Heart right ventricle (tissue), 16 donors: ENCODE results near the gene IL5. TPM values are rescaled to one million over a fixed set of nuclear protein-coding genes. Genes with fewer than 3 reads are reported as not detected.

Experiments used
- ATAC-seq, 8 donors: fragments of 200-7000 bp; cut with Tn5 transposase; one replicate each; pipeline ENCODE4 v1.9.1; 2020; ENCODE audit warnings: mild to moderate bottlenecking in 8 of 8, moderate library complexity in 8 of 8, moderate number of reproducible peaks in 1 of 8
- DNase-seq, 2 donors: peaks; one replicate each; pipeline ENCODE4 v3.0.0-alpha.2; 2020
- H3K27ac ChIP-seq, 10 donors: fragments of 200-600 bp; sonication (generic) in 2 of 10; one replicate each; pipeline versions ENCODE4 v1.5.0 to v1.8.0; 2020 to 2022; ENCODE audit warnings: mild to moderate bottlenecking in 3 of 10
- H3K27me3 ChIP-seq, 7 donors: fragments of 200-600 bp; one replicate each; pipeline ENCODE4 v1.8.0; 2021 to 2022; ENCODE audit warnings: mild to moderate bottlenecking in 2 of 7
- H3K36me3 ChIP-seq, 9 donors: fragments of 200-600 bp; sonication (generic) in 1 of 9; one replicate each; pipeline versions ENCODE4 v1.5.0 to v1.8.0; 2020 to 2022; ENCODE audit warnings: mild to moderate bottlenecking in 2 of 9
- H3K4me1 ChIP-seq, 9 donors: fragments of 200-600 bp; sonication (generic) in 1 of 9; one replicate each; pipeline versions ENCODE4 v1.5.0 to v1.8.0; 2020 to 2022; ENCODE audit warnings: mild to moderate bottlenecking in 4 of 9
- H3K4me3 ChIP-seq, 10 donors: fragments of 200-600 bp; sonication (generic) in 2 of 10; one replicate each; pipeline versions ENCODE4 v1.5.0 to v1.8.0; 2020 to 2022; ENCODE audit warnings: mild to moderate bottlenecking in 7 of 10, moderate library complexity in 2 of 10
- H3K9me3 ChIP-seq, 11 donors: fragments of 200-600 bp in 10 of 11; sonication (generic) in 2 of 11; one replicate each; pipeline versions ENCODE4 v1.5.0 to v1.8.0; 2013 to 2022; ENCODE audit warnings: mild to moderate bottlenecking in 2 of 11, control low read depth in 1 of 11, moderate library complexity in 1 of 11
- CTCF ChIP-seq, 9 donors: fragments of 200-600 bp; sonication (generic) in 2 of 9; IDR thresholded peaks; one replicate each; pipeline versions ENCODE4 v1.5.0 to v1.8.0; 2021 to 2022; ENCODE audit warnings: antibody characterized with exemption in 9 of 9, mild to moderate bottlenecking in 5 of 9, moderate library complexity in 1 of 9
- WGBS, 2 donors: extraction: QIAGEN DNeasy Blood & Tissue Kit; methylation state at CpG; one replicate each; pipeline ENCODE4 v1.1.7; 2013; ENCODE audit warnings: inconsistent platforms in 1 of 2; 5-methylcytosine and 5-hydroxymethylcytosine counted together
- intact Hi-C, 10 donors: fragments of 100-400 bp; cut with DNase I; formaldehyde crosslinking; loops; one replicate each; pipeline versions ENCODE4 v1.11.1 to v1.14.2; 2022
- long read RNA-seq, 3 donors: library from polyadenylated mRNA; unstranded; transcript quantifications; one replicate each; pipeline ENCODE4 v2.0.0, GENCODE V29; 2020 to 2021
- polyA plus RNA-seq, 2 donors: library from polyadenylated mRNA; stranded (reverse); fragments of 200-250 nt; gene quantifications; one replicate each; pipeline ENCODE4 v1.2.3, GENCODE V29; 2013
- total RNA-seq, 10 donors: library from RNA; stranded (reverse); fragmentation: NEBNext Ultra II Directional in 3 of 10; extraction: Animal tissue kit (Norgen Biotek cat#: 25700) in 3 of 10; gene quantifications; one replicate each; pipeline versions ENCODE4 v1.2.1 to v1.2.4, GENCODE V29; 2021 to 2023
- donor health status: Arrhythmogenic right ventricular cardiomyopathy.
- donor health status: ischemic (EF 13 %, LVEDD 7.1; RV severe dilation, severe dysfunction).
- donor health status: healthy with polysubstance abuse.
- donor health status: DM: no; HTN: yes; CAD: no.
- donor health status: DM: no; HTN: no; CAD: no.
- donor health status: ischemic (EF 25% LVEDD 6.9; RV normal size, moderate dysfunction).
- donor health status: ischemic (EF 25% LVEDD 5.7; RV mildly dilated, moderate dysfunction).
- donor health status: healthy.
- donor health status: DM: yes; HTN: yes; CAD: no.
- donor health status: Ischemic cardiomyopathy.
- donor health status: ischemic (EF 35%, LVEDD 5.7; RV mildly dilated, moderate dysfunction).
- donor health status: nonischemic (EF 11% LVEDD 7.7; RV severe dilation, severe dysfunction).
- donor health status: DM: yes; HTN: yes; CAD: no.
- donor health status: PGD.
- donor health status: ischemic (EF 29% LVEDD 5.4; RV normal size, mild dysfunction).
- donor health status: nonischemic (EF 23%, LVEDD 6.1; RV moderate dilation, normal function).

IL5 gene
- not detected for total RNA-seq
- not detected for polyA plus RNA-seq
- long read RNA-seq, donor 1, result 0 reads
- long read RNA-seq, donor 2, partial matches to known transcripts, result 0 of 1 reads
- long read RNA-seq, donor 2, other reads (novel, unspliced or antisense), result 1 of 1 reads
- long read RNA-seq, donor 3, result 0 reads

GRCh38 chr5:132543472-132544201 lies at the start of gene IL5:
IL5 (minus strand) TSS chr5:132543522; CDS start chr5:132543478, 44 bp downstream.
- Histone ChIP-seq H3K4me3 (no peak within 1 kb of the TSS), H3K27ac (no peak within 1 kb of the TSS), H3K9me3 (no peaks in the 10 kb centered on the region), H3K27me3 (no peaks in the 10 kb centered on the region), H3K4me1 (no peaks in the 10 kb centered on the region), H3K36me3 (no peaks in the 10 kb centered on the region)
- intact Hi-C loops, result no loop called here
- TF ChIP-seq CTCF (IDR thresholded peaks at IDR 0.05), result no peak
- no peak for ATAC-seq
- DNase-seq, result no peak
- 85 to 88% methylated on average over 7 of the region's 7 CpGs for WGBS, 2 donors

GRCh38 chr5:132592521-132592920 lies 49.2 kb upstream of the IL5 start:
- peaks cover 0 to 100% (median 33%) of the 10 kb centered on the region in 9 donors for H3K36me3 ChIP-seq
- no peak overlapping the region for H3K27ac ChIP-seq
- no peaks in the 10 kb centered on the region for H3K27me3 ChIP-seq
- DNase-seq (no peak), ATAC-seq (no peak)
- H3K9me3 ChIP-seq, result no peaks in the 10 kb centered on the region
- TF ChIP-seq CTCF (IDR thresholded peaks at IDR 0.05), result no peak
- H3K4me3 ChIP-seq, result no peak overlapping the region
- intact Hi-C loops, result no loop called here
- H3K4me1 ChIP-seq, result no peaks in the 10 kb centered on the region
- WGBS, 2 donors, result 84% methylated on average over 2 of the region's 2 CpGs

GRCh38 chr5:132591145-132591544 lies 47.8 kb upstream of the IL5 start:
- Histone ChIP-seq H3K4me1 (no peaks in the 10 kb centered on the region), H3K4me3 (no peak overlapping the region)
- ATAC-seq, result no peak

GRCh38 chr5:132589467-132589866 lies 46.1 kb upstream of the IL5 start:
- WGBS, 2 donors, result 90 to 96% methylated on average over 1 of the region's 1 CpG
- H3K27me3 ChIP-seq, result no peaks in the 10 kb centered on the region
- H3K27ac ChIP-seq, result no peak overlapping the region
- ATAC-seq (no peak), DNase-seq (no peak)
- H3K9me3 ChIP-seq, result no peaks in the 10 kb centered on the region
- TF ChIP-seq CTCF (IDR thresholded peaks at IDR 0.05), result no peak
- H3K4me3 ChIP-seq, result no peak overlapping the region
- peaks cover 0 to 100% (median 30%) of the 10 kb centered on the region in 9 donors for H3K36me3 ChIP-seq
- intact Hi-C loops, result no loop called here
- H3K4me1 ChIP-seq, result no peaks in the 10 kb centered on the region

More at GRCh38 chr5:132591145-132591544, 47.8 kb upstream of the IL5 start:
- Histone ChIP-seq H3K27ac (no peak overlapping the region), H3K27me3 (no peaks in the 10 kb centered on the region), H3K9me3 (no peaks in the 10 kb centered on the region), H3K36me3 (peaks cover 0 to 100% (median 34%) of the 10 kb centered on the region in 9 donors)
- DNase-seq, result no peak
- peak in 2 of 9 donors; percentile 12 to 17 for TF ChIP-seq CTCF (IDR thresholded peaks at IDR 0.05)
- 84 to 92% methylated on average over 3 of the region's 3 CpGs for WGBS, 2 donors
- intact Hi-C loops, result no loop called here
